T follicular helper cell (primary cell): Measurements from ENCODE around the gene MRE11.
"Not testable (repeated sequence)": the region's sequence is repeated elsewhere in the genome, so short reads cannot be mapped to it uniquely, and the experiment has no call there.

Source experiments
- DNase-seq: peaks from one replicate; pipeline ENCODE4 v3.0.0-alpha.2; 2020; ENCODE audit warnings: low read depth

The MRE11 gene

DNA sequence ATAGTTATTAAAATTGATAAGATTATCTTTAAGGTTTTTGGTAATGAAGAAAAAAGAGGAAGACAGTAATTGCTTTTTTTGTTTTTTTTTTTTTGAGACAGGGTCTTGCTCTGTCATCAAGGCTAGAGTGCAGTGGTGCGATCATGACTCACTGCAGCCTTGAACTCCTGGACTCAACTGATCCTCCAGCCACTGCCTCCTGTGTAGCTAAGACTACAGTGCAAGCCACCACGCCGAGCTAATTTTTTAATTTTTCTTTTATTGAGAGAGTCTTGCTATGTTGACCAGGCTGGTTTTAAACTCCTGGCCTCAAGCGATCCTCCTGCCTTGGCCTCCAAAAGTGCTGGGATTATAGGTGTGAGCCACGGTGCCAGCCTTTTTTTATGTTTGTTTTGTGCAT is 12.9 kb upstream of the MRE11 start:
- DNase-seq = not testable (repeated sequence)

DNA sequence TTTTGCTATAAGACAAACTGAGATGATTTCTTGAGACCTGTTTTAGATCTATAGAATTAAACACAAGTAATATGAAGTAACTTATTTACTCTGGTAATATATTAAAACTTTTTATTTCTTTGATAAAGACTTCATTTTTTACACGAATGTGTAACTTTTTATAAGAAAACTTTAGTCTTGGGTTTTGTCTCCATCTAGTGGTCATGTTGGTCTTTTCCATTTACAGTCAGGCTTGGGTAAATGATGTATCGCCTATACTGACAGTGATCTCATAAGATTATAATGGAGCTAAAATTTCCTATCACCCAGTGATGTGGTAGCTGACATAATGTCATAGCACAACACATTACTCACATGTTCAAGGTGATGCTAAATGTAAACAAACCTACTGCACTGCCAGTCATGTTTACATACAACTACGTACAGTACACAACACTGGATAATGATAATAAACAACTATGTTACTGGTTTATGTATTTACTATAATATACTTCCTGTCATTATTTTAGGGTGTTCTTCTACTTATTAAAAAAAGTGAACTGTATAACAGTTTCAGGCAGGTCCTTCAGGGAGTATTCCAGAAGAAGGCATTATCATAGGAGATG is 11.1 kb upstream of the MRE11 start:
- no peak for DNase-seq

GRCh38 chr11:94501522-94501921 is 7.9 kb upstream of the MRE11 start:
- no peak for DNase-seq

- DNase-seq = no peak
Observed at GRCh38 chr11:94500181-94500580, 6.5 kb upstream of the MRE11 start.

DNA sequence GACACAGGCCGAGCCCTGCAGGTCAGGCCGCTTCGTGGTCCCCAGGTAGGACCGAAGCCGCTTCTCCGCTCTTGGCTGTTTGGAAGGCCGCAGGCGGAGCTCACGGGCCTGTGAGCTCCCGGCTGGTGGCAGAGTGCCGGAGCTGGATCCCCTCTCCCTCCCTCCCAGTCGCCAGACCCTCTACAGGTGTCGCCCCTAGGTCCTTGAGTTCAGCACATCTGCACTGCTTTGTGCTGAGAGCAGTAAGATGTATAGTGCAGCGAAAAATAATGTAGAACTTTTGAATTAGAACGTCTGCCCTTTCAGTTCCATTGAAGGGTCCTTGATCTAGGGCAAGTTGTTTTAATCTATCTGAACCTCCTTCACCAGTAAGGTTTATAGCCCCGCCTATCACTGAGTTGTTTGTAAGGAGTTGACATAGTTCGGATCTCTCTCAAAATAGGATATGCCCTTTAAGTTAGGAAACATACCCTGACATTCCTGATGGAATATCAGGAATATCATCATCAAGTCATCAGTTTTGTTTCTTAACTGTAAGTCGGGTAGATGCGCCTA is 559 bp upstream of the MRE11 start:
- no peak for DNase-seq

- no peak for DNase-seq
Observed at GRCh38 chr11:94486068-94486467, 7.6 kb downstream of the MRE11 start.

- DNase-seq = no peak
Observed at GRCh38 chr11:94481342-94481741, 12.3 kb downstream of the MRE11 start.

GRCh38 chr11:94477624-94478023 is 16.0 kb downstream of the MRE11 start:
- DNase-seq = no peak

DNA sequence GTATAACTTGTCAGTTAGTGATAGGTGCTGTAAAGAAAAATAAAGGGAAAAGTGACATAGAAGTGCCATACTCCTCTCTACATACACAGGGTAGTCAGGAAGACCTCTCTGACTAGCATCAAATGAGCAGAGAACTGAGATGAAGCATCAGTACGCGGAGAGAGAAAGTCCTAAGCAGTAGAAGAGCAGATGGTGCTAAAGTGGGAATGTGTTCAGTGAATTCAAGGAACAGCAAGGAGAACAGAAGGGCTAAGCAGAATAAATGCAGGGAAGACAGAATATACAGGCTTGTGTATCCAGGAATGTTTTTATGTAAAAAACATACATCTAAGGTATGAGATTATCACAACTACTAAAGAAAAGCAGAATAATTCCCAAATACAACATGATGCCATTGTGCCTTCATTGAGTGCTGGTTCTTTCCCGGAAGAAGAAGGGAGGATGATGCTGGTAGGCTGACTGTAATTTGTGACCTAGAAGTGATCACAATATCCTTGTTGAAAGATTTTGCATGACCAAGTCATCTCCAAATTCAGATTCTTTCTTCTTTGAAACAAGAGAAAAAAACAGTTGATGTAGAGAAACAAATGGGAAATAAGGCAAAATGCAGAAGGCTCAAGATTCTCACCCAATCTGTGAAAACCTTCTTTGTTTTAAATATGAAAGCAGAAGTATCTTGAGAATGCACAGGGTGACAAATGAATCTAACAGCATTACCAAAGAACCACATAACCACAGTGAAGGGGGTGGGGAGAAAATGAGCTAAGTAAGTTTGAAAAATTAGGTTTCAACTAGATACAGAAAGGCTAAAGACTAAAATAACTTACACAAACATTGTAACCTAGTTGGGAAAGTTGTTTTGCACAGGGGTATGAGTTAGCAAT is 20.5 kb downstream of the MRE11 start:
- no peak for DNase-seq

- DNase-seq = no peak
Observed at GRCh38 chr11:94469416-94469815, 24.2 kb downstream of the MRE11 start.

- DNase-seq = no peak
Observed at GRCh38 chr11:94459576-94459975, 34.1 kb downstream of the MRE11 start.

GRCh38 chr11:94457118-94458029 is 36.3 kb downstream of the MRE11 start:
- no peak for DNase-seq

DNA sequence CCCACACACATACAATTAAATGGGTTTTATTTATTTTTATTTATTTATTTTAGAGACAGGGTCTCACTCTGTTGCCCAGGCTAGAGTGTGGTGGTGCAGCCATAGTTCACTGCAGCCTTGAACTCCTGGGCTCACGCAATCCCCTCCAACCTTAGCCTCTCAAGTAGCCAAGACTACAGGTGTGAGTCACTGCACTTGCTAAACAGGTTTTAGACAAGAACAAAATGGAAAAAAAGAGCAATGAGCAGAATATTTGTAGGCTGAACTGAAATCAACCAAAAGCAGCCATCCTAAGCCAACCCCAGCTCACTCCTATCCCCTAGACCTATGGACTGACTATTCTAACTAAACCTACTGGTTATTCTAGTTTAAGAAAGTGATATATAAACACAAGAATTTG is 37.8 kb downstream of the MRE11 start:
- no peak for DNase-seq

DNA sequence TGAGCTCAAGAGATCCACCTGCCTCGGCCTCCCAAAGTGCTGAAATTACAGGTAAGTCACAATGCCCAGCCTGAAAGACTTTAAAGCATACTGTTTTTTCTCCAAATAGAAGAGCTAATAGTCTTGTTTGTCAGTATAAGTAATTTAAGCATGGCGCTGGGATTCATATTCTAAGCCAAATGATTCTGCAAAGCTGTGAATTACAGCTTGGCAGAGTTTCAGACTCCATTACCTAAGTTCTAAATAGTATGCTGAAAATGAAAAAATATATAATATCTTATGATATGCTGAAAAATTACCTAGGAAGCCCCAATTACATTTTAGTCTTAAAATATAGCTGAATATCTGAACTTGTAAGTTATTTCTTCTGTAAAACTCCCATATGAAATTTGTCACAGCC is 39.3 kb downstream of the MRE11 start:
- no peak for DNase-seq

- DNase-seq = no peak
Observed at GRCh38 chr11:94452988-94453387, 40.7 kb downstream of the MRE11 start.

- DNase-seq = no peak
Observed at GRCh38 chr11:94450048-94450447, 43.6 kb downstream of the MRE11 start.

DNA sequence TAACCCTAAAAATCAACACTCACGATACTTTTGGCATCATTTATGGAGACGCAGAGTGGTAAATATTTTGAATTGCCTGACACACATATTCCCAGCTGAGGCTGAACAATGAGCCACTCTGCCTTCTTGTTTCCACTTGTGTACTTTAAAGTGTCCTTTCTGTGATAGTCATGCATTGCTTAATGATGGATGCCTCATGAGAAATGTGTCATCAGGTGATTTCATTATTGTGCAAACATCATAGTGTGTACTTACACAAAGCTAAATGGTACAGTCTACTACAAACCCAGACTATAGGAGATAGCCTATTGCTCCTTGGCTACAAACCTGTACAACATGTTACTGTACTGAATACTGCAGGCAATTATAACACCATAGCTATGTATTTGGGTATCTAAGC is 44.2 kb downstream of the MRE11 start:
- DNase-seq = no peak

DNA sequence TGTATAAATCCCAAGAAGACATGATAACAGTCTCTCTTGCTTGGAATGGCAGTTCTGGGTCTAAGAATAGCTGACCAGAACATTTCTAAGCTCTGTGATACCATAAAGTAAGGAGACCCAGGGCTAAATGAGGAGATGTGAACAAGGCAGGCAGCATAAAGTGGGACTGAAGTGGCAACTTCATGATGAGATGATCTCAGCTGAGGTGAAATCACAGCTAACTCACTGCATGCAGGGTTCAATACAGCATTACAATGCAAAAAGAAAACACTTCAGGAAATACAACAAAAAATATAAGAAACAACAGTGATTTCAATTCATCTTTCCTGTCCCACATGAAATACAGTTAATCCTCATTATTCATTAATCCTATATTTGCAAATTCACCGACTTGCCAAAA is 44.6 kb downstream of the MRE11 start:
- DNase-seq = no peak

DNA sequence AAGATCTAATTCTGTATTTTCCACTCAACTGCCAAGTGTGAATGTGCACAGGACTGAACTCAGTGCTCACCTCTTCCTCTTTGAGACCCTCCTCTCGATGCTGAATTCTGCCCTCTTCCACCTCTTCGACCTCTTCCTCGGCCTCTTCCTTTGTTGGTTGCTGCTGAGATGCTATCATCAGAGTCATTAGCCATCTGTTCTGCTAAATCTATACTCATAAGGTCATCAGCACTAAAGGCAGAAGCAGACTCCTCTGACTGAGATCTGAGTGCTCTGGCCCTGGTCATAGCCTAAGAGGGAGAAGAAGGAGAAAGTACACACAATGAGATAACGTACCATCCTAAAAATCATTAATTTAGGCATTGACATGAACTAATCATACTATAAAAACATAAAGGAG is 46.5 kb downstream of the MRE11 start:
- no peak for DNase-seq

- DNase-seq = no peak
Observed at GRCh38 chr11:94445641-94446040, 48.0 kb downstream of the MRE11 start.

DNA sequence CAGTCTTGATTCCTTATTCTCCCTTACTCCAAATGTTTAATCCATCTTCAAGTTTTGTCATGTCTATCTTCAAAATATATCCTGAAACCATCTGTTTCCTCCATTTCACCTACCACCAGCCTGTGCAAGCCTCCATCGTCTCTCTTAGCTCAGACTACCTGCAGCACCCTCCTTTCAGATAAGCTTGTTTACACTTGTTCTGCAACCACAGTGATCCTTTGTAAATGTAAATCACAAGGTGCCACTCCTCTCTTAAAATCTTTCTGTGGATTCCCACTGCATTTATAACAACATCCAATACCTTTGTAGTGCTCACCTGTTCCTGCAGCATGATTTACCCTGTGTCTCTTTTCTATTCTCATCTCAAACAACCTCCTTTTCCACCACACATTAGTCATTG is 60.6 kb downstream of the MRE11 start:
- DNase-seq = no peak

DNA sequence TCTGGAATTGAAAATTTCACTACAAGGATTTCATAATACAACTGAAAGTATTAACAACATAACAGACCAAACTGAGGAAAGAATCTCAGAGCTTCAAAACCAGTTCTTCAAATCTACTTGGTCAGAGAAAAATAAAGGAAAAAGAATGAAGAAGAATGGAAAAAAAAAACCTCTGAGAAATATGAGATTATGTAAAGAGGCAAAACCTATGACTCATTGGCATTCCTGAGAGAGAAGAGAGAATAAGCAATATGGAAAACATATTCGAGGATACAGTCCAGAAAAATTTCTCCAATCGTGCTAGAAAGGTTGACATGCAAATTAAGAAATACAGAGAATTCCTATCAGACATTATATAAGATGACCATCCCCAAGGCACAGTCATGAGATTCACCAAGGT is 69.0 kb downstream of the MRE11 start:
- no peak for DNase-seq
